Measurements from ENCODE around the gene FBXO34. TPM values are rescaled to one million over a fixed set of nuclear protein-coding genes. Genes with fewer than 3 reads are reported as not detected.

The FBXO34 gene
- total RNA-seq, 2 experiments from 2014 or later: 26.3 to 28.8 TPM

DNA sequence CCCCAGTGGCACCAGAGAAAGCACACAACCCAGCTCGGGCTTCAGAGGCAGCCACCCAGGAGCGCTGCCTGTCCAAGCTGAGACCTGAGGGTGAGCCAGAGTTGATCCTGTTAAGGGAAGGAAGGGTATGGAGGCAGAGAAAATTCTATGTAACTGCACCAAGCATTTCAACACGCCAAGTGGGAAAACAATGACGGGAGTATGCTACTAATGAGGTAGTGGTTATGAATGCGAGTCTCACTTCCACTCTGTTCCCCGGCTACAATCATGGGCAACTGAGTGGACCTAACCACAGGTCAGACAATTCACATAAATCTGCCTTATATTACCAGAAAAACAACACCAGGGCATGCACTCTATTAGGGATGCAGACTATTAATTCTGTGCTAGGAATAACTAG, 130.5 kb downstream of the FBXO34 start:
- POLR2A ChIA-PET: no interaction called here
- no peaks in the 10 kb centered on the region for H3K9me3 ChIP-seq (ENCODE audit: low read length)
- DNase-seq (ENCODE audit: low spot score): no peak
- no peaks in the 10 kb centered on the region for H3K79me2 ChIP-seq (ENCODE audit: insufficient read depth, low read depth, low read length)
- intact Hi-C loops (cut with micrococcal nuclease; ENCODE audit: unreplicated experiment): no loop called here
- CTCF ChIA-PET (ENCODE audit: unreplicated experiment): no interaction called here
- no peak overlapping the region for H3K4me3 ChIP-seq (ENCODE audit: low read depth, low read length, poor library complexity, severe bottlenecking)
- H4K20me1 ChIP-seq (ENCODE audit: insufficient read depth, low read length): peaks cover 6% of the 10 kb centered on the region; the same call in 1 of the 2 replicates
- H3K27ac ChIP-seq (ENCODE audit: low read depth, low read length, poor library complexity, severe bottlenecking): no peak overlapping the region
- no TSS peak for BruUV-seq (replicated peaks)
- no peak overlapping the region for H2AFZ ChIP-seq (ENCODE audit: low read length)
- H3K4me2 ChIP-seq (ENCODE audit: low read length): no peak overlapping the region
- no peaks in the 10 kb centered on the region for H3K36me3 ChIP-seq (ENCODE audit: insufficient read depth, low read length)
- TF ChIP-seq EZH2phosphoT487 (IDR thresholded peaks at IDR 0.05; ENCODE audit: borderline replicate concordance, low read depth, low read length) (no peak), CTCF (conservative IDR thresholded peaks at IDR 0.05; ENCODE audit: low read length) (no peak)
- no peaks in the 10 kb centered on the region for H3K9me2 ChIP-seq (ENCODE audit: insufficient read depth, low read length)
- no peaks in the 10 kb centered on the region for H3K4me1 ChIP-seq (ENCODE audit: insufficient read depth, low read length, poor library complexity, severe bottlenecking)

Small RNAs within 50 kb of the gene (small RNA-seq; reads per million reads assigned to genes)
- not detected for gene AL356801.1

Other genes with a start within 250 kb of the FBXO34 start
- 33.5 and 42.6 TPM in 2 replicates for gene WDHD1, start 244.3 kb upstream of the FBXO34 start, total RNA-seq (2014; rRNA removed; shearing (Covaris generic))
- gene WDHD1, start 244.3 kb upstream of the FBXO34 start, total RNA-seq (2022): 56.3 and 60.3 TPM in 2 replicates
- gene SOCS4, start 244.2 kb upstream of the FBXO34 start, total RNA-seq (2014; rRNA removed; shearing (Covaris generic)): 18.5 and 23.0 TPM in 2 replicates
- gene SOCS4, start 244.2 kb upstream of the FBXO34 start, total RNA-seq (2022): 33.4 and 37.3 TPM in 2 replicates
- gene MAPK1IP1L, start 219.8 kb upstream of the FBXO34 start, total RNA-seq (2014; rRNA removed; shearing (Covaris generic)): 24.6 and 27.9 TPM in 2 replicates
- gene MAPK1IP1L, start 219.8 kb upstream of the FBXO34 start, total RNA-seq (2022): 92.2 and 94.8 TPM in 2 replicates
- not detected in 2 replicates for gene LGALS3, start 142.2 kb upstream of the FBXO34 start, total RNA-seq (2014; rRNA removed; shearing (Covaris generic))
- gene LGALS3, start 142.2 kb upstream of the FBXO34 start, total RNA-seq (2022): not detected in 2 replicates
- gene DLGAP5, start 79.8 kb upstream of the FBXO34 start, total RNA-seq (2014; rRNA removed; shearing (Covaris generic)): 57.6 and 59.2 TPM in 2 replicates
- gene DLGAP5, start 79.8 kb upstream of the FBXO34 start, total RNA-seq (2022): 92.2 and 94.4 TPM in 2 replicates
- gene ATG14, start 140.4 kb downstream of the FBXO34 start, total RNA-seq (2014; rRNA removed; shearing (Covaris generic)): 4.1 and 4.5 TPM in 2 replicates
- 4.7 and 5.1 TPM in 2 replicates for gene ATG14, start 140.4 kb downstream of the FBXO34 start, total RNA-seq (2022)
- not detected in 2 replicates for gene TBPL2, start 169.2 kb downstream of the FBXO34 start, total RNA-seq (2014; rRNA removed; shearing (Covaris generic))
- not detected in 2 replicates for gene TBPL2, start 169.2 kb downstream of the FBXO34 start, total RNA-seq (2022)